Astrocyte (in vitro differentiated cells and primary cell): ENCODE measurements around the gene PRKCB. TPM values are rescaled to one million over a fixed set of nuclear protein-coding genes. Genes with fewer than 3 reads are reported as not detected.

Experiments used
- DNase-seq: peaks from one replicate; pipeline ENCODE4 v3.0.0-alpha.2; 2010; ENCODE audit warnings: low read depth
- FAIRE-seq: peaks from 2 replicates; lab custom pipeline; 2011; peaks lifted over from hg19 to GRCh38; lab: Jason Lieb, UNC
- H2AFZ ChIP-seq: 2 replicates; pipeline ENCODE4 v1.6.0; 2012; ENCODE audit warnings: low read depth, low read length, inconsistent platforms
- H3K27ac ChIP-seq: 2 replicates; pipeline ENCODE4 v1.5.1; 2011; ENCODE audit warnings: low read depth, low read length, inconsistent platforms
- H3K27me3 ChIP-seq: 2 replicates; pipeline ENCODE4 v1.6.0; 2011; ENCODE audit warnings: low read length, inconsistent platforms; ENCODE audit not compliant: insufficient read depth
- H3K36me3 ChIP-seq: 2 replicates; pipeline ENCODE4 v1.5.1; 2011; ENCODE audit warnings: low read length, inconsistent platforms; ENCODE audit not compliant: insufficient read depth
- H3K4me1 ChIP-seq: 2 replicates; pipeline ENCODE4 v1.5.1; 2011; ENCODE audit warnings: low read length, inconsistent platforms; ENCODE audit not compliant: insufficient read depth
- H3K4me2 ChIP-seq: 2 replicates; pipeline ENCODE4 v1.6.0; 2012; ENCODE audit warnings: low read length, inconsistent platforms
- H3K4me3 ChIP-seq: 2 replicates; pipeline ENCODE4 v1.5.1; 2011; ENCODE audit warnings: low read depth, mild to moderate bottlenecking, low read length, inconsistent platforms; ENCODE audit not compliant: insufficient read depth
- H3K79me2 ChIP-seq: 2 replicates; pipeline ENCODE4 v1.6.0; 2012; ENCODE audit warnings: mild to moderate bottlenecking, low read length, inconsistent platforms; ENCODE audit not compliant: insufficient read depth
- H3K9ac ChIP-seq: 2 replicates; pipeline ENCODE4 v1.6.0; 2012; ENCODE audit warnings: mild to moderate bottlenecking, low read length, inconsistent platforms
- H3K9me3 ChIP-seq: 2 replicates; pipeline ENCODE4 v1.5.1; 2012; ENCODE audit warnings: low read depth, mild to moderate bottlenecking, low read length, inconsistent platforms; ENCODE audit not compliant: insufficient read depth
- H4K20me1 ChIP-seq: 2 replicates; pipeline ENCODE4 v1.6.0; 2012; ENCODE audit warnings: low read length, inconsistent platforms; ENCODE audit not compliant: insufficient read depth
- H3K27ac Mint-ChIP-seq: one replicate; pipeline ENCODE4 v1.8.0; 2021; ENCODE audit warnings: mild to moderate bottlenecking, mixed read lengths; ENCODE audit not compliant: unreplicated experiment
- H3K27me3 Mint-ChIP-seq: one replicate; pipeline ENCODE4 v1.8.0; 2021; ENCODE audit warnings: low read depth, mixed read lengths; ENCODE audit not compliant: unreplicated experiment
- H3K36me3 Mint-ChIP-seq: one replicate; pipeline ENCODE4 v1.8.0; 2021; ENCODE audit warnings: low read depth, mixed read lengths; ENCODE audit not compliant: unreplicated experiment
- H3K4me1 Mint-ChIP-seq: one replicate; pipeline ENCODE4 v1.8.0; 2021; ENCODE audit warnings: low read depth, mixed read lengths; ENCODE audit not compliant: unreplicated experiment
- H3K4me3 Mint-ChIP-seq: one replicate; pipeline ENCODE4 v1.8.0; 2021; ENCODE audit warnings: mild to moderate bottlenecking, moderate library complexity, mixed read lengths; ENCODE audit not compliant: unreplicated experiment
- H3K9me3 Mint-ChIP-seq: one replicate; pipeline ENCODE4 v1.8.0; 2021; ENCODE audit warnings: mild to moderate bottlenecking, mixed read lengths; ENCODE audit not compliant: unreplicated experiment
- CTCF ChIP-seq: IDR thresholded peaks from 2 replicates; pipeline ENCODE4 v1.5.1; 2011; ENCODE audit warnings: low read depth, mild to moderate bottlenecking, inconsistent platforms, low read length, moderate library complexity; ENCODE audit not compliant: insufficient read depth
- EZH2 ChIP-seq: IDR thresholded peaks from 2 replicates; pipeline ENCODE4 v1.6.1; 2012; ENCODE audit warnings: mild to moderate bottlenecking, low read length, inconsistent platforms; ENCODE audit not compliant: insufficient read depth
- total RNA-seq: library from RNA; stranded (reverse); gene quantifications from 2 replicates; pipeline ENCODE4 v1.2.1, GENCODE V29; 2021

The PRKCB gene
- total RNA-seq, 1 donor from 2014 or later, result 2.5 TPM

GRCh38 chr16:23869052-23869451 lies 33.3 kb downstream of the PRKCB start:
- H3K4me1 Mint-ChIP-seq, result no peaks in the 10 kb centered on the region
- no peak overlapping the region for H3K4me3 Mint-ChIP-seq
- no peak overlapping the region for H3K4me2 ChIP-seq
- H4K20me1 ChIP-seq, result no peaks in the 10 kb centered on the region
- FAIRE-seq (no peak), DNase-seq (no peak)
- no peaks in the 10 kb centered on the region for H3K9me3 ChIP-seq
- no peaks in the 10 kb centered on the region for H3K79me2 ChIP-seq
- H3K27ac ChIP-seq, result no peak overlapping the region
- no peak overlapping the region for H3K4me3 ChIP-seq
- TF ChIP-seq CTCF, result no peak
- no peak for TF ChIP-seq EZH2
- H3K27me3 ChIP-seq, result no peaks in the 10 kb centered on the region
- no peak overlapping the region for H2AFZ ChIP-seq
- no peaks in the 10 kb centered on the region for H3K36me3 Mint-ChIP-seq
- H3K36me3 ChIP-seq, result no peaks in the 10 kb centered on the region
- H3K9me3 Mint-ChIP-seq, result no peaks in the 10 kb centered on the region
- peaks cover 7% of the 10 kb centered on the region for H3K27me3 Mint-ChIP-seq
- no peak overlapping the region for H3K27ac Mint-ChIP-seq
- H3K9ac ChIP-seq, result no peak overlapping the region
- H3K4me1 ChIP-seq, result no peaks in the 10 kb centered on the region

DNA sequence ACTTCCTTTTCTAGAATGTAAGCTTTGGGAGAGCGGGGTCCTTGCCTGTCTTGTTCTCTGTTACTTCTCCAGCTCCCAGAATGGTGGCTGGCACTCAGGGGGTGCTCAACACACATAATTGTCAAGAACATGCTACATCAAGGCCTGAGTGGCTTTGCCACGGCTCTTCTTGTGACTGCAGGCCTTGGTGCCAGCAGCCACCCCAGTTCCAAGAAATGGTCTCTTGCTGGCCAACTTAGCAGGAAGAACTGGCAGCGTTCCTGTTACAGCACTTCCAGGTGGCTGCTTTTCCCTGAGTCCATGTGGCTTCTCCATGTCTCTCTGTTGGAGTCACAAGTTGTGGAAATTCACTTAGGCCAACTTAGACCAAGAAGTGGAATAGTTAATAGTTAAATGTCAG lies 36.1 kb downstream of the PRKCB start:
- H3K9ac ChIP-seq, result no peak overlapping the region
- no peak for FAIRE-seq
- no peaks in the 10 kb centered on the region for H3K79me2 ChIP-seq
- H3K4me2 ChIP-seq, result no peak overlapping the region
- H4K20me1 ChIP-seq, result no peaks in the 10 kb centered on the region
- no peak overlapping the region for H2AFZ ChIP-seq
- no peaks in the 10 kb centered on the region for H3K27me3 Mint-ChIP-seq
- DNase-seq, result no peak
- no peaks in the 10 kb centered on the region for H3K9me3 ChIP-seq
- H3K4me3 ChIP-seq, result no peak overlapping the region
- H3K27ac Mint-ChIP-seq, result no peak overlapping the region
- H3K4me1 Mint-ChIP-seq, result peaks cover 11% of the 10 kb centered on the region
- no peak overlapping the region for H3K27ac ChIP-seq
- no peaks in the 10 kb centered on the region for H3K9me3 Mint-ChIP-seq
- no peak for TF ChIP-seq CTCF
- no peak for TF ChIP-seq EZH2
- no peaks in the 10 kb centered on the region for H3K36me3 Mint-ChIP-seq
- H3K27me3 ChIP-seq, result no peaks in the 10 kb centered on the region
- no peaks in the 10 kb centered on the region for H3K36me3 ChIP-seq
- H3K4me1 ChIP-seq, result no peaks in the 10 kb centered on the region
- no peak overlapping the region for H3K4me3 Mint-ChIP-seq

GRCh38 chr16:23874613-23875294 lies 39.0 kb downstream of the PRKCB start:
- H3K27me3 Mint-ChIP-seq, result no peaks in the 10 kb centered on the region
- no peaks in the 10 kb centered on the region for H3K9me3 ChIP-seq
- H3K4me3 Mint-ChIP-seq, result no peak overlapping the region
- TF ChIP-seq CTCF (no peak), EZH2 (no peak)
- peaks cover 17% of the 10 kb centered on the region for H3K4me1 Mint-ChIP-seq
- no peaks in the 10 kb centered on the region for H3K9me3 Mint-ChIP-seq
- no peaks in the 10 kb centered on the region for H3K4me1 ChIP-seq
- no peak overlapping the region for H2AFZ ChIP-seq
- H4K20me1 ChIP-seq, result no peaks in the 10 kb centered on the region
- H3K79me2 ChIP-seq, result no peaks in the 10 kb centered on the region
- H3K27ac Mint-ChIP-seq, result peak overlapping the region; percentile 8
- no peak overlapping the region for H3K27ac ChIP-seq
- H3K9ac ChIP-seq, result no peak overlapping the region
- no peaks in the 10 kb centered on the region for H3K36me3 ChIP-seq
- no peak for DNase-seq
- no peaks in the 10 kb centered on the region for H3K36me3 Mint-ChIP-seq
- H3K4me2 ChIP-seq, result no peak overlapping the region
- no peak overlapping the region for H3K4me3 ChIP-seq
- no peak for FAIRE-seq
- H3K27me3 ChIP-seq, result no peaks in the 10 kb centered on the region
